ENCODE measurements around the gene C2CD2.

DNA sequence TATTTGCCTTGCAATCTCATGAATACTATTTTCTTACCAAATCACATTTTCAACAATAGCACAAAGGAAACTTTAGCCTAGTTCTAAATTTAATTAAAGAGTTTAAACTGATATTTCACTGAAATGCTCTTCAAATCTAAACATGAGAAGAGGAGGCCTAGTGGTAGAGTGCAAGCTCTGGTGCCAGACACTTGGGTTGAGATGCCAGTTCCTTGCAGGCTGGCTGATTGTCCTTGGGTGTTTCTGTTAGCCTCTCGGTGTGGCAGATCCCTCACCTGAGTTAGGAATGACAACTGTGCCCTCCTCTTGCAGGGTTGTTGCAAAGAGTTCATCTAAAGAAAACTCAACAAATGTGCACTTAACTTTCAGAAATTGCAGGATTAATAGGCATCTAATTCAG, 43.8 kb upstream of the C2CD2 start:
- TF ChIP-seq, protein P1, sequence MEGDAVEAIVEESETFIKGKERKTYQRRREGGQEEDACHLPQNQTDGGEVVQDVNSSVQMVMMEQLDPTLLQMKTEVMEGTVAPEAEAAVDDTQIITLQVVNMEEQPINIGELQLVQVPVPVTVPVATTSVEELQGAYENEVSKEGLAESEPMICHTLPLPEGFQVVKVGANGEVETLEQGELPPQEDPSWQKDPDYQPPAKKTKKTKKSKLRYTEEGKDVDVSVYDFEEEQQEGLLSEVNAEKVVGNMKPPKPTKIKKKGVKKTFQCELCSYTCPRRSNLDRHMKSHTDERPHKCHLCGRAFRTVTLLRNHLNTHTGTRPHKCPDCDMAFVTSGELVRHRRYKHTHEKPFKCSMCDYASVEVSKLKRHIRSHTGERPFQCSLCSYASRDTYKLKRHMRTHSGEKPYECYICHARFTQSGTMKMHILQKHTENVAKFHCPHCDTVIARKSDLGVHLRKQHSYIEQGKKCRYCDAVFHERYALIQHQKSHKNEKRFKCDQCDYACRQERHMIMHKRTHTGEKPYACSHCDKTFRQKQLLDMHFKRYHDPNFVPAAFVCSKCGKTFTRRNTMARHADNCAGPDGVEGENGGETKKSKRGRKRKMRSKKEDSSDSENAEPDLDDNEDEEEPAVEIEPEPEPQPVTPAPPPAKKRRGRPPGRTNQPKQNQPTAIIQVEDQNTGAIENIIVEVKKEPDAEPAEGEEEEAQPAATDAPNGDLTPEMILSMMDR (IDR thresholded peaks at IDR 0.05; ENCODE audit: low read length), result no peak
- TF ChIP-seq EZH2 (IDR thresholded peaks at IDR 0.05; ENCODE audit: borderline replicate concordance, low read length), result no peak
